ENCODE results near the gene TMEM255B.
"Not testable (repeated sequence)": the region's sequence is repeated elsewhere in the genome, so short reads cannot be mapped to it uniquely, and the experiment has no call there.

The TMEM255B gene

GRCh38 chr13:113813749-113814434, 54.9 kb downstream of the TMEM255B start:
- in situ Hi-C loops (cut with HindIII; ENCODE audit: low sequenced_read_pairs) = no loop called here

GRCh38 chr13:113814435-113814821, 55.4 kb downstream of the TMEM255B start:
- in situ Hi-C loops (cut with HindIII; ENCODE audit: low sequenced_read_pairs) = no loop called here

GRCh38 chr13:113815151-113816058, 56.4 kb downstream of the TMEM255B start:
- in situ Hi-C loops (cut with HindIII; ENCODE audit: low sequenced_read_pairs) = no loop called here

GRCh38 chr13:113816254-113816929, 57.4 kb downstream of the TMEM255B start:
- in situ Hi-C loops (cut with HindIII; ENCODE audit: low sequenced_read_pairs) = no loop called here

GRCh38 chr13:113816946-113817859, 58.2 kb downstream of the TMEM255B start:
- in situ Hi-C loops (cut with HindIII; ENCODE audit: low sequenced_read_pairs) = no loop called here

- in situ Hi-C loops (cut with HindIII; ENCODE audit: low sequenced_read_pairs) = no loop called here
Measured at GRCh38 chr13:113817860-113818691, 59.0 kb downstream of the TMEM255B start.

GRCh38 chr13:113818700-113819295, 59.8 kb downstream of the TMEM255B start:
- in situ Hi-C loops (cut with HindIII; ENCODE audit: low sequenced_read_pairs) = no loop called here

GRCh38 chr13:113819341-113819730, 60.3 kb downstream of the TMEM255B start:
- in situ Hi-C loops (cut with HindIII; ENCODE audit: low sequenced_read_pairs) = no loop called here

- in situ Hi-C loops (cut with HindIII; ENCODE audit: low sequenced_read_pairs) = no loop called here
Measured at GRCh38 chr13:113819731-113820715, 61.0 kb downstream of the TMEM255B start.

- in situ Hi-C loops (cut with HindIII; ENCODE audit: low sequenced_read_pairs) = no loop called here
Measured at GRCh38 chr13:113820813-113821651, 62.0 kb downstream of the TMEM255B start.

- in situ Hi-C loops (cut with HindIII; ENCODE audit: low sequenced_read_pairs) = no loop called here
Measured at GRCh38 chr13:113821847-113822246, 62.8 kb downstream of the TMEM255B start.

- in situ Hi-C loops (cut with HindIII; ENCODE audit: low sequenced_read_pairs) = no loop called here
Measured at GRCh38 chr13:113822266-113822665, 63.2 kb downstream of the TMEM255B start.

GRCh38 chr13:113822956-113823744, 64.1 kb downstream of the TMEM255B start:
- in situ Hi-C loops (cut with HindIII; ENCODE audit: low sequenced_read_pairs) = no loop called here

GRCh38 chr13:113823771-113824170, 64.7 kb downstream of the TMEM255B start:
- in situ Hi-C loops (cut with HindIII; ENCODE audit: low sequenced_read_pairs) = no loop called here

- in situ Hi-C loops (cut with HindIII; ENCODE audit: low sequenced_read_pairs) = no loop called here
Measured at GRCh38 chr13:113825841-113826240, 66.8 kb downstream of the TMEM255B start.

GRCh38 chr13:113826446-113826845, 67.4 kb downstream of the TMEM255B start:
- in situ Hi-C loops (cut with HindIII; ENCODE audit: low sequenced_read_pairs) = not testable (repeated sequence)

All from endothelial cell of hepatic sinusoid (primary cell).